ENCODE data around the gene CARD11. TPM values are rescaled to one million over a fixed set of nuclear protein-coding genes. Genes with fewer than 3 reads are reported as not detected.

CARD11 gene
- total and polyA plus RNA-seq, 3 donors from 2014 or later: 2.9 to 3.9 (median 3.2) TPM

- 67 to 70% methylated on average over 9 of the region's 9 CpGs for WGBS, 2 donors
- H3K36me3 ChIP-seq (ENCODE audit: low read depth, missing control alignments): no peaks in the 10 kb centered on the region
- intact Hi-C loops (cut with DNase I; ENCODE audit: low total_unique reads): no loop called here
- no peaks in the 10 kb centered on the region for H3K27me3 ChIP-seq
- no peak for TF ChIP-seq CTCF (IDR thresholded peaks at IDR 0.05)
- no peaks in the 10 kb centered on the region for H3K9me3 ChIP-seq
- H3K4me1 ChIP-seq: no peaks in the 10 kb centered on the region
- no peak overlapping the region for H3K4me3 ChIP-seq
- DNase-seq: no peak
- no peak overlapping the region for H3K27ac ChIP-seq
Observed at GRCh38 chr7:2884161-2884560, 159.5 kb downstream of the CARD11 start.

GRCh38 chr7:2883101-2883500, 160.6 kb downstream of the CARD11 start:
- TF ChIP-seq POLR2A (IDR thresholded peaks at IDR 0.05): no peak
- TF ChIP-seq CTCF (IDR thresholded peaks at IDR 0.05): no peak
- DNase-seq: no peak
- WGBS, 2 donors: 83 to 87% methylated on average over 15 to 17 of the region's 17 CpGs
- intact Hi-C loops (cut with DNase I; ENCODE audit: low total_unique reads): no loop called here
- Histone ChIP-seq H3K27ac (no peak overlapping the region), H3K27me3 (no peaks in the 10 kb centered on the region), H3K9me3 (no peaks in the 10 kb centered on the region), H3K4me3 (no peak overlapping the region), H3K36me3 (ENCODE audit: low read depth, missing control alignments) (no peaks in the 10 kb centered on the region), H3K4me1 (no peaks in the 10 kb centered on the region)

- TF ChIP-seq CTCF (IDR thresholded peaks at IDR 0.05): no peak
- no peak for TF ChIP-seq POLR2A (IDR thresholded peaks at IDR 0.05)
- no peaks in the 10 kb centered on the region for H3K36me3 ChIP-seq (ENCODE audit: low read depth, missing control alignments)
- no peak overlapping the region for H3K4me3 ChIP-seq
- no peak overlapping the region for H3K27ac ChIP-seq
- no peaks in the 10 kb centered on the region for H3K27me3 ChIP-seq
- WGBS, 2 donors: 83 to 89% methylated on average over 10 of the region's 10 CpGs
- no peaks in the 10 kb centered on the region for H3K9me3 ChIP-seq
- no peak for DNase-seq
- intact Hi-C loops (cut with DNase I; ENCODE audit: low total_unique reads): no loop called here
- H3K4me1 ChIP-seq: no peaks in the 10 kb centered on the region
Observed at GRCh38 chr7:2882111-2882510, 161.6 kb downstream of the CARD11 start.

- no peaks in the 10 kb centered on the region for H3K9me3 ChIP-seq
- no peak for DNase-seq
- no peaks in the 10 kb centered on the region for H3K4me1 ChIP-seq
- no peak overlapping the region for H3K4me3 ChIP-seq
- WGBS, 2 donors: 48 to 51% methylated on average over 15 to 18 of the region's 18 CpGs
- intact Hi-C loops (cut with DNase I; ENCODE audit: low total_unique reads): no loop called here
- TF ChIP-seq CTCF (IDR thresholded peaks at IDR 0.05): no peak
- no peak for TF ChIP-seq POLR2A (IDR thresholded peaks at IDR 0.05)
- no peaks in the 10 kb centered on the region for H3K27me3 ChIP-seq
- no peak overlapping the region for H3K27ac ChIP-seq
- H3K36me3 ChIP-seq (ENCODE audit: low read depth, missing control alignments): no peaks in the 10 kb centered on the region
Observed at GRCh38 chr7:2880874-2881533, 162.7 kb downstream of the CARD11 start.

- Histone ChIP-seq H3K4me1 (no peaks in the 10 kb centered on the region), H3K36me3 (ENCODE audit: low read depth, missing control alignments) (no peaks in the 10 kb centered on the region), H3K9me3 (no peaks in the 10 kb centered on the region), H3K4me3 (no peak overlapping the region), H3K27ac (no peak overlapping the region), H3K27me3 (no peaks in the 10 kb centered on the region)
- DNase-seq: no peak
- TF ChIP-seq POLR2A (IDR thresholded peaks at IDR 0.05) (no peak), CTCF (IDR thresholded peaks at IDR 0.05) (no peak)
- 51 to 52% methylated on average over 8 of the region's 8 CpGs for WGBS, 2 donors
- intact Hi-C loops (cut with DNase I; ENCODE audit: low total_unique reads): no loop called here
Observed at GRCh38 chr7:2880051-2880450, 163.6 kb downstream of the CARD11 start.

All from testis (tissue), 3 donors.